ENCODE results near the gene SLC26A1.

DNA sequence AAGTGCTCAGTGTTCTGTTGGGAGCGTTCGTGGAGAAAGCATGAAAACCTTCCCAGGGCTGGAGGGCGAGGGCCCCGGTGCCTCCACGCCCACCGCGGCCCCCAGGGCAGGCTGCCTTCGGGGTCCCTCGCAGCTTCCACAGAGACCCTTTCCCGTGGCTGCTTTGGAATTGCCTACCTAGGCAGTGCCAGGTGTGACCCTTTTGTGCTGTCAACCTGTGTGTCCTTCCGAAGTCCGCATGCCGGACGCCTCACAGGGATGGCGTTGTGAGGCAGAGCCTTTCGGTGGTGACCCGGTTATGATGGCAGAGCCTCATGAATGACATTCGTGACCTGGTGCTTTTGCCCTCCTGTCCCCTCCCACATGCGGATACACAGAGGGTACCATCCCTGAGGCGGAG is 43.5 kb downstream of the SLC26A1 start:
- TF ChIP-seq CTCF (IDR thresholded peaks at IDR 0.05; ENCODE audit: insufficient read depth, low read length, poor library complexity, severe bottlenecking) (no peak), EZH2phosphoT487 (conservative IDR thresholded peaks at IDR 0.05; ENCODE audit: low read length) (no peak)

Measured in SU-DHL-6 (cell line).